ENCODE results near the gene TRERF1. TPM values are rescaled to one million over a fixed set of nuclear protein-coding genes. Genes with fewer than 3 reads are reported as not detected.

The TRERF1 gene
- total and polyA plus RNA-seq, 2 of the 4 experiments (the other 2 are of a cell fraction), result 6.3 to 9.9 TPM

- Histone ChIP-seq H4K8ac (ENCODE audit: low read depth in 2 of 2, low read length in 2 of 2) (no peak overlapping the region), H3K27ac (ENCODE audit: insufficient read depth, low read length) (no peak overlapping the region), H3K14ac (replicated peaks; ENCODE audit: low read depth, low read length) (0 out of 2 replicates have a peak overlapping the region, but pooled peaks have one; percentile 32), H3K4me2 (ENCODE audit: low read depth, low read length) (no peak overlapping the region), H3K4me3 (ENCODE audit: insufficient read depth, low read depth, low read length) (no peak overlapping the region), H3K4me1 (ENCODE audit: control insufficient read depth, insufficient read depth, low read length) (no peaks in the 10 kb centered on the region; the same call in 1 of the 2 replicates), H2BK15ac (ENCODE audit: low read depth, low read length) (no peak overlapping the region), H3K9ac (ENCODE audit: low read depth, low read length) (no peak overlapping the region), H4K20me1 (ENCODE audit: insufficient read depth, low read length) (no peaks in the 10 kb centered on the region), H2AFZ (replicated peaks; ENCODE audit: low read length, poor library complexity) (no peak overlapping the region), H3K23ac (ENCODE audit: low read depth, low read length) (no peak overlapping the region), H4K5ac (ENCODE audit: low read depth, low read length) (no peak overlapping the region), H3K79me1 (ENCODE audit: low read depth in 1 of 2, low read length in 2 of 2) (peaks cover 39 to 83% of the 10 kb centered on the region in 2 experiments), H3K18ac (ENCODE audit: low read depth, low read length) (no peak overlapping the region), H3K9me3 (ENCODE audit: control insufficient read depth, insufficient read depth, low read length) (0 out of 2 replicates have a peak, but pooled peaks cover 1% of the 10 kb centered on the region), H2BK120ac (ENCODE audit: low read depth, low read length) (no peak overlapping the region), H2BK5ac (ENCODE audit: low read depth, low read length, poor library complexity, severe bottlenecking) (no peak overlapping the region), H3K27me3 (ENCODE audit: control insufficient read depth, insufficient read depth, low read length) (no peaks in the 10 kb centered on the region), H3K4ac (ENCODE audit: low read depth, low read length) (no peak overlapping the region), H3K9me1 (ENCODE audit: insufficient read depth, low read length) (peaks cover 23% of the 10 kb centered on the region), H2AK5ac (ENCODE audit: low read depth, low read length) (peak overlapping the region; percentile 27; the same call in 1 of the 2 replicates), H3K36me3 (ENCODE audit: control insufficient read depth, insufficient read depth, low read length) (no peaks in the 10 kb centered on the region), H2AK9ac (replicated peaks; ENCODE audit: low read depth, low read length, poor library complexity) (no peak overlapping the region), H3K56ac (ENCODE audit: extremely low read depth, insufficient read depth, low read length) (no peak overlapping the region), H2BK20ac (ENCODE audit: low read depth, low read length) (no peak overlapping the region), H4K91ac (ENCODE audit: insufficient read depth, low read depth, low read length) (no peak overlapping the region)
- POLR2A ChIA-PET (ENCODE audit: unreplicated experiment), result no interaction called here
- intact Hi-C loops (cut with micrococcal nuclease), result no loop called here
- no peak for TF ChIP-seq POLR2A (IDR thresholded peaks at IDR 0.05; ENCODE audit: low read depth, low read length)
- TF ChIP-seq MAZ (IDR thresholded peaks at IDR 0.05; ENCODE audit: borderline replicate concordance, low read depth, low read length), result no peak
- TF ChIP-seq CHD1 (IDR thresholded peaks at IDR 0.05; ENCODE audit: low read depth, low read length), result no peak
- no peak for TF ChIP-seq USF2 (IDR thresholded peaks at IDR 0.05; ENCODE audit: low read depth, low read length)
- TF ChIP-seq CTCF (conservative IDR thresholded peaks at IDR 0.05; ENCODE audit: low read depth, low read length), result no peak
- no peak for TF ChIP-seq RFX5 (IDR thresholded peaks at IDR 0.05; ENCODE audit: low read depth, low read length)
- no peak for TF ChIP-seq FOS (IDR thresholded peaks at IDR 0.05; ENCODE audit: low read depth, low read length)
- TF ChIP-seq MXI1 (IDR thresholded peaks at IDR 0.05; ENCODE audit: borderline replicate concordance, low read depth, low read length), result no peak
- no peak for TF ChIP-seq RCOR1 (IDR thresholded peaks at IDR 0.05; ENCODE audit: insufficient replicate concordance, low read length)
- TF ChIP-seq NFE2L2 (IDR thresholded peaks at IDR 0.05; ENCODE audit: low read depth, low read length), result no peak
- no peak for TF ChIP-seq BHLHE40 (IDR thresholded peaks at IDR 0.05; ENCODE audit: low read depth, low read length)
- TF ChIP-seq SMC3 (IDR thresholded peaks at IDR 0.05; ENCODE audit: low read depth, low read length), result no peak
- TF ChIP-seq RAD21 (IDR thresholded peaks at IDR 0.05; ENCODE audit: low read length), result no peak
- no peak for TF ChIP-seq CEBPB (IDR thresholded peaks at IDR 0.05; ENCODE audit: low read depth, low read length)
- no peak for TF ChIP-seq MAFK (IDR thresholded peaks at IDR 0.05; ENCODE audit: low read depth, low read length)
- CTCF ChIA-PET, result no interaction called here
- ATAC-seq (ENCODE audit: low read depth) (no peak), DNase-seq (no peak)
- dilution Hi-C loops (cut with HindIII; ENCODE audit: low sequenced_read_pairs, unreplicated experiment), result no loop called here
- WGBS, 2 experiments (ENCODE audit: extremely low coverage in 2 of 2, insufficient read length in 1 of 2), result no CpG with 5 or more reads among the region's 2 CpGs
- no TSS peak for BruUV-seq (replicated peaks)
- in situ Hi-C loops (cut with MboI; ENCODE audit: low sequenced_read_pairs), result no loop called here
These were observed 129.1 kb downstream of the TRERF1 start for GRCh38 chr6:42322676-42323075.

All from IMR-90 (cell line).